SK-N-SH treated with all-trans-retinoic acid at 6 μM for 48 hours (cell line): ENCODE data around the gene NHEJ1.

ENCODE experiments used
- ATAC-seq: fragments of 200-7000 bp; cut with Tn5 transposase; 3 replicates; pipeline ENCODE4 v1.9.1; 2020; ENCODE audit warnings: mild to moderate bottlenecking, moderate library complexity
- CREB5 ChIP-seq: fragments of 250-450 bp; sonication (Bioruptor Pico); IDR thresholded peaks from 2 replicates; pipeline ENCODE4 v1.5.1; 2020; ENCODE audit warnings: low read depth, mild to moderate bottlenecking, moderate library complexity
- CSDC2 ChIP-seq: fragments of 250-450 bp; sonication (Bioruptor Pico); IDR thresholded peaks from 2 replicates; pipeline ENCODE4 v1.5.0; 2020; ENCODE audit warnings: mild to moderate bottlenecking, moderate library complexity
- CSRNP3 ChIP-seq: fragments of 250-450 bp; sonication (Bioruptor Pico); IDR thresholded peaks from 2 replicates; pipeline ENCODE4 v1.5.1; 2021; ENCODE audit warnings: mild to moderate bottlenecking, moderate library complexity
- GLIS3 ChIP-seq: fragments of 250-450 bp; sonication (Bioruptor Pico); IDR thresholded peaks from 2 replicates; pipeline ENCODE4 v1.5.0; 2020; ENCODE audit warnings: mild to moderate bottlenecking, moderate library complexity
- OSR1 ChIP-seq: fragments of 250-450 bp; sonication (Bioruptor Pico); IDR thresholded peaks from 2 replicates; pipeline ENCODE4 v1.8.0; 2022; ENCODE audit warnings: moderate library complexity, mild to moderate bottlenecking, inconsistent platforms
- PATZ1 ChIP-seq: fragments of 250-450 bp; sonication (Bioruptor Pico); IDR thresholded peaks from 2 replicates; pipeline ENCODE4 v1.8.0; 2020; ENCODE audit warnings: mild to moderate bottlenecking, moderate library complexity, borderline replicate concordance
- POU6F1 ChIP-seq: fragments of 250-450 bp; sonication (Bioruptor Pico); IDR thresholded peaks from 2 replicates; pipeline ENCODE4 v1.8.0; 2021; ENCODE audit warnings: low read depth, mild to moderate bottlenecking, moderate library complexity, borderline replicate concordance
- PPARA ChIP-seq: fragments of 250-450 bp; sonication (Bioruptor Pico); IDR thresholded peaks from 2 replicates; pipeline ENCODE4 v1.5.0; 2020; ENCODE audit warnings: mild to moderate bottlenecking, borderline replicate concordance
- RARB ChIP-seq: fragments of 250-450 bp; sonication (Bioruptor Pico); IDR thresholded peaks from 2 replicates; pipeline ENCODE4 v1.8.0; 2021; ENCODE audit warnings: mild to moderate bottlenecking, moderate library complexity
- SNAI2 ChIP-seq: fragments of 250-450 bp; sonication (Bioruptor Pico); IDR thresholded peaks from 2 replicates; pipeline ENCODE4 v1.5.0; 2020; ENCODE audit warnings: mild to moderate bottlenecking, moderate library complexity
- TOX ChIP-seq: fragments of 250-450 bp; sonication (Bioruptor Pico); IDR thresholded peaks from 2 replicates; pipeline ENCODE4 v1.8.0; 2021; ENCODE audit warnings: mild to moderate bottlenecking, moderate library complexity, borderline replicate concordance
- TSHZ2 ChIP-seq: fragments of 250-450 bp; sonication (Bioruptor Pico); IDR thresholded peaks from 2 replicates; pipeline ENCODE4 v1.5.0; 2020; ENCODE audit warnings: mild to moderate bottlenecking, moderate library complexity
- ZC3H10 ChIP-seq: fragments of 250-450 bp; sonication (Bioruptor Pico); IDR thresholded peaks from 2 replicates; pipeline ENCODE4 v1.5.1; 2021; ENCODE audit warnings: mild to moderate bottlenecking, moderate library complexity
- ZFP3 ChIP-seq: fragments of 250-450 bp; sonication (Bioruptor Pico); IDR thresholded peaks from 2 replicates; pipeline ENCODE4 v1.5.0; 2020; ENCODE audit warnings: mild to moderate bottlenecking, moderate library complexity
- ZFP30 ChIP-seq: fragments of 450-650 bp; formaldehyde crosslinking; IDR thresholded peaks from 2 replicates; pipeline ENCODE4 v1.5.0; 2022; ENCODE audit warnings: mild to moderate bottlenecking, moderate library complexity
- ZNF70 ChIP-seq: fragments of 450-650 bp; formaldehyde crosslinking; IDR thresholded peaks from 2 replicates; pipeline ENCODE4 v1.5.0; 2020; ENCODE audit warnings: mild to moderate bottlenecking, moderate library complexity
- ZNF8 ChIP-seq: fragments of 450-650 bp; formaldehyde crosslinking; IDR thresholded peaks from 2 replicates; pipeline ENCODE4 v1.5.0; 2020; ENCODE audit warnings: mild to moderate bottlenecking, moderate library complexity

NHEJ1 gene

GRCh38 chr2:219131744-219132143 is 28.9 kb downstream of the NHEJ1 start:
- no peak for TF ChIP-seq TSHZ2 (CRISPR knock-in tag)
- no peak for TF ChIP-seq OSR1 (CRISPR knock-in tag)
- TF ChIP-seq TOX (CRISPR knock-in tag): no peak
- TF ChIP-seq PATZ1 (CRISPR knock-in tag): no peak
- TF ChIP-seq POU6F1 (CRISPR knock-in tag): no peak
- no peak for TF ChIP-seq ZNF70 (CRISPR knock-in tag)
- TF ChIP-seq RARB (CRISPR knock-in tag): no peak
- TF ChIP-seq ZNF8 (CRISPR knock-in tag): no peak
- no peak for TF ChIP-seq PPARA (CRISPR knock-in tag)
- TF ChIP-seq CSDC2 (CRISPR knock-in tag): no peak
- TF ChIP-seq CSRNP3: no peak
- no peak for ATAC-seq

GRCh38 chr2:219131327-219131726 is 29.3 kb downstream of the NHEJ1 start:
- no peak for ATAC-seq
- no peak for TF ChIP-seq POU6F1 (CRISPR knock-in tag)
- no peak for TF ChIP-seq SNAI2
- no peak for TF ChIP-seq TSHZ2 (CRISPR knock-in tag)
- no peak for TF ChIP-seq CSDC2 (CRISPR knock-in tag)
- TF ChIP-seq CREB5 (CRISPR knock-in tag): no peak
- TF ChIP-seq ZFP3 (CRISPR knock-in tag): no peak
- TF ChIP-seq TOX (CRISPR knock-in tag): no peak
- TF ChIP-seq ZC3H10 (CRISPR knock-in tag): no peak
- no peak for TF ChIP-seq GLIS3 (CRISPR knock-in tag)
- no peak for TF ChIP-seq ZFP30
- TF ChIP-seq ZNF70 (CRISPR knock-in tag): no peak
- no peak for TF ChIP-seq PPARA (CRISPR knock-in tag)
